ENCODE results near the gene TNRC6B. TPM values are rescaled to one million over a fixed set of nuclear protein-coding genes. Genes with fewer than 3 reads are reported as not detected.
"Not testable (repeated sequence)": the region's sequence is repeated elsewhere in the genome, so short reads cannot be mapped to it uniquely, and the experiment has no call there.

The TNRC6B gene, protein sequence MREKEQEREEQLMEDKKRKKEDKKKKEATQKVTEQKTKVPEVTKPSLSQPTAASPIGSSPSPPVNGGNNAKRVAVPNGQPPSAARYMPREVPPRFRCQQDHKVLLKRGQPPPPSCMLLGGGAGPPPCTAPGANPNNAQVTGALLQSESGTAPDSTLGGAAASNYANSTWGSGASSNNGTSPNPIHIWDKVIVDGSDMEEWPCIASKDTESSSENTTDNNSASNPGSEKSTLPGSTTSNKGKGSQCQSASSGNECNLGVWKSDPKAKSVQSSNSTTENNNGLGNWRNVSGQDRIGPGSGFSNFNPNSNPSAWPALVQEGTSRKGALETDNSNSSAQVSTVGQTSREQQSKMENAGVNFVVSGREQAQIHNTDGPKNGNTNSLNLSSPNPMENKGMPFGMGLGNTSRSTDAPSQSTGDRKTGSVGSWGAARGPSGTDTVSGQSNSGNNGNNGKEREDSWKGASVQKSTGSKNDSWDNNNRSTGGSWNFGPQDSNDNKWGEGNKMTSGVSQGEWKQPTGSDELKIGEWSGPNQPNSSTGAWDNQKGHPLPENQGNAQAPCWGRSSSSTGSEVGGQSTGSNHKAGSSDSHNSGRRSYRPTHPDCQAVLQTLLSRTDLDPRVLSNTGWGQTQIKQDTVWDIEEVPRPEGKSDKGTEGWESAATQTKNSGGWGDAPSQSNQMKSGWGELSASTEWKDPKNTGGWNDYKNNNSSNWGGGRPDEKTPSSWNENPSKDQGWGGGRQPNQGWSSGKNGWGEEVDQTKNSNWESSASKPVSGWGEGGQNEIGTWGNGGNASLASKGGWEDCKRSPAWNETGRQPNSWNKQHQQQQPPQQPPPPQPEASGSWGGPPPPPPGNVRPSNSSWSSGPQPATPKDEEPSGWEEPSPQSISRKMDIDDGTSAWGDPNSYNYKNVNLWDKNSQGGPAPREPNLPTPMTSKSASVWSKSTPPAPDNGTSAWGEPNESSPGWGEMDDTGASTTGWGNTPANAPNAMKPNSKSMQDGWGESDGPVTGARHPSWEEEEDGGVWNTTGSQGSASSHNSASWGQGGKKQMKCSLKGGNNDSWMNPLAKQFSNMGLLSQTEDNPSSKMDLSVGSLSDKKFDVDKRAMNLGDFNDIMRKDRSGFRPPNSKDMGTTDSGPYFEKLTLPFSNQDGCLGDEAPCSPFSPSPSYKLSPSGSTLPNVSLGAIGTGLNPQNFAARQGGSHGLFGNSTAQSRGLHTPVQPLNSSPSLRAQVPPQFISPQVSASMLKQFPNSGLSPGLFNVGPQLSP (N-terminal part only)
- polyA plus RNA-seq (ENCODE audit: insufficient read depth in 1 of 5, insufficient read length in 5 of 5, low replicate concordance in 1 of 5) = 10 to 100 TPM in 4 of 5 donors, 1 to 10 TPM in 1; 9.9 to 14.2 (median 13.1) TPM
- long read RNA-seq, donor 1 = 0 reads
- long read RNA-seq, donor 2 = 0 reads
- long read RNA-seq, donor 3, partial matches to known transcripts = 21 of 23 reads
- long read RNA-seq, donor 3, other reads (novel, unspliced or antisense) = 0 of 23 reads
- long read RNA-seq, donor 4, partial matches to known transcripts = 8 of 8 reads
- long read RNA-seq, donor 4, other reads (novel, unspliced or antisense) = 0 of 8 reads
- long read RNA-seq, donor 5 = 0 reads
- long read RNA-seq, donor 6 = 0 reads
- long read RNA-seq, donor 7, full-length matches to known transcripts = 1 of 13 reads
- long read RNA-seq, donor 7, partial matches to known transcripts = 12 of 13 reads
- long read RNA-seq, donor 7, other reads (novel, unspliced or antisense) = 0 of 13 reads
- long read RNA-seq, donor 8 = 0 reads

DNA sequence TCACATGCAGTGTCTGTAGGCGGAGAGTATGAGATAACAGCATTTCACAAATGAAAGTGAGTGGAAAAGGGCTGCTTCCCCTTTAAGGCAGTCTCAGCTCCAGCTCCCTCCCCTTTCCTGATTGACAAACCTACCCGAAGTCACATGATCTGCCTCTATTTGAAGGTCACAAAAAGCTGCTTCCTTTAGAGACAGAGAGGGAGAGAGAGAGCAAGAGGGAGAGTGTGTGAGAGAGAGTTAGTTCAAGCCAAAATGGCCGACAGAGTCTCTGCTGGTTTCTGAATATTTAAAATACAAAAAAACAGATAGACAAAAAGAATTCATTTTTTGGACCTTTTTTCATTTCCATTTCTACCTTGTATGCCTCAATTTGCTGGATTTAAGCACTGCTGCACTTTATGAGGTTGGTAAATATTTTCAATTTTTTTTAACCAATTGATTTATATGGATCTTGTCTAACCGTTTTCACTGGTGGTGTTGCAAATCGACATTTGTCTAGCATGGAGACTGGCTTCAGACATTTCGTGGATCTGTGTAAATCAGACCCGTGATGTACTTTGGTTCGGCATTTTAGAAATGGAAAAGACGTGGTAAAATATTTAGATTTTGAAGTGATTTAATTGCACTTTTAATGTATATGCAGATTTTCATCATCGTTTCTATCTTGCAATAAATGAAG lies at the start of gene TNRC6B:
TNRC6B (plus strand) TSS at position 188 of the 679 bp plus-strand sequence; CDS start at position 399, 211 bp downstream.
- DNase-seq = peak; percentile 90 to 93

GRCh38 chr22:40128989-40129388 lies 48.7 kb upstream of the TNRC6B start:
- DNase-seq = no peak

DNA sequence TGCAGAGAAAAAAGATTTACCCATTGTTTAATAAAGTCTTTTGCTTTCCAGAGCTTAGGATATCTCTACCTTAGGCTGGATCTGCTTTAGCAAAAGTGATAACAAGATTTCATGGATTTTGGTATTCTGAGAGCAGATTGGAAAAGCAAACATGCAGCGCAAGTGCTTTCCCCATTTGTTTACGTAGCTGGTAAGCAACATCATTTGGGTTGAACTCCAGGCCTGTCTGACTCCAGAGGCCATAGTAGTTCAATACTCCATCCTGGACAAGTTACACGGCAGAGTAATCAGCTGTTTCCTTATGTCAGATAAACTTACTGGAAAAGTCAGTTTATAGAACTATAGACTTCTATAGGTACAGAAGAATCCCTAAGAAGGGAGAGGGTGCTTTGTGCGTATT lies 40.6 kb upstream of the TNRC6B start:
- no peak for DNase-seq

- DNase-seq = no peak
These were observed 38.9 kb upstream of the TNRC6B start for GRCh38 chr22:40138866-40139265.

DNA sequence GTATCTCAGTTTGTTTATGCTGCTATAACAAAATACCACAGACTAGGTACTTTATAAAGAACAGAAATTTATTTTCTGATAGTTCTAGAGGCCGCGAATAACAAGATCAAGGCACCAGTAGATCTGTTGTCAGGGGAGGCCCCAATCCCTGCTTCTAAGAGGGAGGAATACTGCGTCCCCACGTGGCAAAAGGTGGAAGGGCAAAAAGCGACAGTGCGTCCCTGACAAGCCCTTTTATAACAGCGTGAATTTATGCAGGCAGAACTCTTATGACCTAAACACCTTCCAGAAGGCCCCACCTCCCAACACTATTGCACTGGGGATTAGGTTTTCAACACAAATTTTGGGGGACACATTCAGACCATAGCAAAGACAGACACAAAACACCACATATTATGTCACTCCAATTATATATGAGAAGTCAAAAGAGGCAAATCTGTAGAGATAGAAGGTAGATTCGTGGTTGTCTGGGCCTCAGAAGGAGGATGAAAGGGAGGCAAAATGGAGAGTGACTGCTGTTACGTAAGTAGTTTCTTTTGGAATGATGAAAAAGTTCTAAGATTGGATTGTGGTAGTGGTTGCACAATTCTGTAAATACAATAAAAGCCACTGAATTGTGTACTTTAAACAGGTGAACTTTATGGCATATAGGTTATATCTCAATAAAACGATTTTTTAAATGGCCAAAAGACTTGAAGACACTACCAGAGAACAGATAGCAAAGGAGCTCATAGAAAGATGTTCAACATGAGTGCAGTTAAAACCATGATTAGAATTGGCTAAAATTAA lies 30.1 kb upstream of the TNRC6B start:
- no peak for DNase-seq

- no peak for DNase-seq
These were observed 24.5 kb upstream of the TNRC6B start for GRCh38 chr22:40153192-40153591.

GRCh38 chr22:40153705-40154104 lies 24.0 kb upstream of the TNRC6B start:
- no peak for DNase-seq

DNA sequence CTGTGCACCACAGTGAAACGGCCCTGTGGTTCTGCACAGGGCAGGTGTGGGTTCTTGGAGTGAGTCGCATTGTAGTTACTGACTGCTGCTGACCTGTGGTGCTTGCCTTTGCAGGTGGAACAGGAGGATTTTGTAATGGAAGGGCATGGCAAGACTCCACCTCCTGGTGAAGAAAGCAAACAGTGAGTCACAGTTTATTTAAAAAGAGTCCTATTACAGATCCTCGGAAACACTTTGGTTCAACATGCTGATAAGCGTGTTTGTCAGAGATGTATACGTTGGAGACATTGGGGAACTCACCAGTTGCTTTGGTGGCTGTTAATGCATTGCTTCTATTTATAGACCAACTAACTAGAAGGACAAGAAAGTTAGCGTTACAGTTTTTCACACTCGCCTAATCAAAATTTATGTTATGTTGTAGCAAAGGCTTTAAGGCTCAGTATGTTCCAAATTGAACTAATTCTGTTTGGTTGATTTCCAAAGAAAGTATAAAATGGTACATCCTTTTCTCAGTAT lies 21.7 kb upstream of the TNRC6B start:
- DNase-seq = peak; percentile 43 to 46

DNA sequence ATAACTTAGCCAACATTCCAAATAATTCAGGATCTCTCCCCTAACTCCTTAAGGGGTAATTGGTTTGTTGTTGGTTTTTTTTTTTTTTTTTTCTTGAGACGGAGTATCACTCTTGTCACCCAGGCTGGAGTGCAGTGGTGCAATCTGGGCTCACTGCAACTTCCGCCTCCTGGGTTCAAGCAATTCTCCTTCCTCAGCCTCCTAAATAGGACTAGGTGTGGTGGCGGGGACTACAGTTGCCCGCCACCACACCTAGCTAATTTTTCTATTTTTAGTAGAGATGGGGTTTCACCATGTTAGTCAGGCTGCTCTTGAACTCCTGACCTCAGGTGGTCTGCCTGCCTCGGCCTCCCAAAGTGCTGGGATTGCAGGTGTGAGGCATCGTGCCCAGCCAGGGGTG lies 21.0 kb upstream of the TNRC6B start:
- not testable (repeated sequence) for DNase-seq

DNA sequence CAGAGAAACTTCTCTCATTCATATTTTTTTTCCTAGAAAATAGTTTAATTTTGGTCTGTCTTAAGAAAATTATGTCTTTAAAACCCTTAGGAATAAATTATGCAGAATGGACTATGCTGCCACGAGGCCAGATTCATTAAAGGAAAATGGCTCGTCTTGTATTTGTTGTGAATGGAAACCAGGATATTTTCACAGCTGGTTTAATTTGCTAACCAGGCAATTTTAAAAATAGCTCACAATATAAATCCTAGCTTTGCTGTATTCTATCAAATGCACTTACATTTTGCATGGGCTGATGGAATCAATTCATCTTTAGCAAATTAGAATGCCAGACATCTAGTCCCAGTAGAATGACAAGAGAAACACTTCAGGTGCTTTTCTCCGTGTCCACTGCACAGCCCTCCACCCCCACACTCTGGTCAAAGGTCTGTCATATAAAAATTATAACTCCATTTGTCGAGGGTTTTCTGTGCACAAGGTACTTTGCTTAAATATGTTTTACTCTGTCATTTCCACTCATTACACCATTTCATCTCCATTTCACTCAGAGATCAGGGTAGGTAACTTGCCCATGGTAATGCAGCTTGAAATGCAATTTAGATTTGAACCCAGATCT lies 20.3 kb upstream of the TNRC6B start:
- no peak for DNase-seq

DNA sequence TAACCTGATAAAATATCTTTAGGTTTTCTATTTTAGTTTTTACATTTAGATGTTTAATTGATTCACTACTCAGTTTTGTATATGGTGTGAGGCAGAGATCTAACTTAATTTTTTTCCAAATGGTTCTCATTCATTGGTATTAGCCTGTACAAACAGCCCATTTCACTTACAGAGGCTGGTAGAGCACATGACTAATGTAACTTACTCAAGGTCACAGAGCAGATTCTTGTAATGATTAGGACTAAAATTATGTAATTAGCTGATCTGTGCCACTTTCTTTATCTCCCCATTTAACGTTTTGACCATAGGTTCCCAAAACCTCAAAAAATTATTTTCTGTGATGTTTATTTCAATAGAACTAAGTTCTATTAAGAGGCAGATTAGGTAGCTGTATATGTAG lies 16.5 kb upstream of the TNRC6B start:
- DNase-seq = no peak

DNA sequence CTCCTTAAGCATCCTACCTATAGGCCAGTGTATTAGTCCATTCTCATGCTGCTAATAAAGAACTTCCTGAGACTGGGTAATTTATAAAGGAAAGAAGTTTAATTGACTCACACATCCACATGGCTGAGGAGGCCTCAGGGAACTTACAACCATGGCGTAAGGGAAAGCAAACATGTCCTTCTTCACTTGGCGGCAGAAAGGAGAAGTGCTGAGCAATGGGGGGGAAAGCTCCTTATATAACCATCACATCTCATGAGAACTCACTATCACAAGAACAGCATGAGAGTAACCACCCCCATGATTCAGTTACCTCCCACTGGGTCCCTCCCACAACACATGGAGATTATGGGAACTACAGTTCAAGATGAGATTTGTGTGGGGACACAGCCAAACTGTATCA lies 12.2 kb upstream of the TNRC6B start:
- not testable (repeated sequence) for DNase-seq

GRCh38 chr22:40175611-40176244 lies 2.0 kb upstream of the TNRC6B start:
- no peak for DNase-seq

DNA sequence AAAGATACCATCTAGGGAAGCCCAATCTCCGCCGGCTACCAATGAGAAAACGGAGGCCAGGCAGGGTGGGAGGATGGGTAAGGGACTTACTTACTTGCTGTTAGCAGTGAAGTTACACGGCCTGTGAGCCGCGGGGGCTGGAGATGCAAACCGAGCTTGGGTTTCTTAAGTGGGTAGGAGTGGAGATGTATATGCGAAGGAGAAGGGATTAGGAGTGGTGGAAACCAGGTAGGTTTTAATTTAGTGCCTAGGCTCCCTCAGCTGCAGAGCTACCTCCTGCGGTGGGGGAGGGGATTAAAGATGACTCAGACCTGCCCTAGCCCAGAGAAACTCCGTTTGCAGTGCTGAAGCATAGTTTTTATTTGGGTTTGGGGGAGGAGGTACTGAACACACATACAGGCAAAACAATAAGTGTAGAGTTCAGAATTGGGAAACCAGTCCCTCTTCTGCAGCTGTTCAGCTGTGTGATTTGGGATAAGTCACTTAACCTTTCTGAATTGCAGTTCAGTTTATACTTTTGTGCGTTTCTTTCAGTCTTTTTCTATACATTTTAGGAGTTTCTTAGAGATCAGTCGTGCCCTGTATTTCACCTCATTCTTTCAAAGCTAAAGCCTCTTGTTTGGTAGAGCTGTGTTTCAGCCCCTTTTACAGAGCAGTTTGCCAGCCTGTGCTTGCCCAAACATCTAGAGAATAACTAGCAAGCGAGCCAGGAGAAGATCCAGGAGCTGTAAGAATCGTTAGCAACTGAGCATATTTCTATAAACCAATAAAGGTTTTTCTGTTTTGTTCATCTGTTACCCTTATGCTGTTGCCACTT lies 596 bp upstream of the TNRC6B start:
- no peak for DNase-seq

GRCh38 chr22:40178417-40179409 lies 988 bp downstream of the TNRC6B start:
- DNase-seq = peak; percentile 46 to 67

GRCh38 chr22:40179526-40179925 lies 1.8 kb downstream of the TNRC6B start:
- DNase-seq = no peak
